HFF-Myc (cell line): ENCODE data around the gene SNX25.

Experiments used
- DNase-seq: peaks from one replicate; pipeline ENCODE4 v3.0.0-alpha.2; 2011; ENCODE audit warnings: low read depth; ENCODE audit errors: extremely low read depth
- H3K4me3 ChIP-seq: replicated peaks from 2 replicates; pipeline ENCODE4 v1.5.1; 2011; ENCODE audit warnings: low read depth, mild to moderate bottlenecking, control low read depth, low read length
- CTCF ChIP-seq: IDR thresholded peaks from 2 replicates; pipeline ENCODE4 v1.5.1; 2012; ENCODE audit warnings: mild to moderate bottlenecking, low read depth, low read length, control low read depth; ENCODE audit errors: missing control alignments

SNX25 gene

GRCh38 chr4:185408432-185408831, 199.0 kb downstream of the SNX25 start:
- DNase-seq, result no peak
- TF ChIP-seq CTCF, result no peak
- H3K4me3 ChIP-seq, result no peak overlapping the region

GRCh38 chr4:185411849-185412248, 202.5 kb downstream of the SNX25 start:
- no peak for DNase-seq
- no peak overlapping the region for H3K4me3 ChIP-seq
- TF ChIP-seq CTCF, result no peak

- DNase-seq, result no peak
Observed at GRCh38 chr4:185412412-185412811, 203.0 kb downstream of the SNX25 start.

More at GRCh38 chr4:185412412-185412811, 203.0 kb downstream of the SNX25 start:
- TF ChIP-seq CTCF, result no peak
- H3K4me3 ChIP-seq, result no peak overlapping the region
